SHP77 treated with DMSO at 0.1 percent for 48 hours (cell line): ENCODE measurements around the gene ECT2.
"Not testable (repeated sequence)": the region's sequence is repeated elsewhere in the genome, so short reads cannot be mapped to it uniquely, and the experiment has no call there.

Experiments used
- DNase-seq: peaks from one replicate; lab custom pipeline; 2025; lab: John Stamatoyannopoulos, UW

ECT2 gene

DNA sequence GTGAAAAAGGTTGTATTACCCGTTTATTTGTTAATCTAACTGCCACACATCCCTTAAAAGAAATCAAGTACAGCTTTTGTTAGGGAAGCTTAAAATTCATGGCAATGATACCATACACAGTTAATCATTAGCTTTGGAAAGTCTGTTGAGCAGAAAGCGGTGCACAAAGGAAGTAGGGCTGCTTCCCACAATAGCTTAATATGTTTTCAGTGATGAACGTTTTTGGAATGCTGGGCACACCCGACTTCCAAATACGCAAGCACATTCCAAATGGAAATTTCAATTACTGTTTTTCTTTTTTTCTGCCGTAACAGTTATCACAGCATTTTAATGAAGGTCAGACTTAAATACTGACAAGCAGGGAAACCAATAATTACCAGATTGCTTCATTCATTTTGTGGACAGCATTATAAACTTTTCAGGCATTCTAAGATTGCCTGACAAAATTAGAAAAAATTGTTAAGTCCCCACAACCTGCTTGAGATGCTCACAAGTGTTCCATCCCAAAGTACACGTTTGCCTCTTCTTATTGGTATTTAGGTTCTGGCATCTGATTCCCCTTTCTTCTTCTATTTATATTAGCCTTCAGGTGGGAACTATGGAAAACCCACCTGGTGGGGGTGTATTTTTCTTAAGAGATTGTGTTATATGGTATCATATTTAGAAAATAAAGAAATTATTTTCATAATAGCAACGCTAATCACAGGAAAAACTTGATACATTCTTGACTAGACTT is 1.1 kb upstream of the ECT2 start:
- DNase-seq, result no peak

DNA sequence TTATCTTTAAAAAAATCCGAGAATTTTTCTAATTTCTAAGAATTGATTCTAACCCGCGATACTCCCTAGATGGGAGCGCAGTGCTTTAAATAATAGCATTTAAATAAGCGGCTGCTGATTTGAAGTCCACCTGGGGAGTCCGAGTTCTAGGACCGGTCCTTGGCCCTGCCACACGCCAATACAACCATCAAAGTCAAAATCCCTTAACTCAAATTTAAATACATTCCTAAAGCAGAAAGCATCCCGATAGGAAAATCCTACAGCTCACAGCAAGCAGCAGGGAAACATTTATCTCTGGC is 508 bp upstream of the ECT2 start:
- DNase-seq, result no peak

DNA sequence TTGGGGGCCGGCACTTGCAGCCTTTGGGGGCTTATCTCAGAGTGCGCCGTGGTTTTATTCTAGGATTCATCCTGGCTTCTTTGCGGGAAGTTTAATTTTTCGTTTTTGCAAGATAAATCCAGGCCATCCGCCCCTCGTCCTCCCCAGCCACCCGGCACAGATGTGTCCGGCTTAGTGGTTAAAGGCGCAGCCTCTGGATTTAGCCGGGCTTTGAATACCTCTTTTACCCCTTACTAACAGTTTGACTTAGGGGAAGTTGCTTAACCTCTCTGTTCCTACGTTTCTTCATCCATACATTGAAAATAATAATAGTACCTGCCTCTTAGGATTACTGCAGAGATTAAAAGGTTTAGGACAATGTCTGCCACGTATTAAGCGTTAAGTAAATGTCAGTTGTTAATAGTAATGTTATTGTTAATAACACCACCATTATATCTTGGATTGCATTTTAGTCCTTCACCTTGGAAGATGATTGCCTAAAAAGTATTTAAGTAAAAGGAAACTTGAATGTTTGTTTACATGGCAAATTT is 714 bp downstream of the ECT2 start:
- no peak for DNase-seq

DNA sequence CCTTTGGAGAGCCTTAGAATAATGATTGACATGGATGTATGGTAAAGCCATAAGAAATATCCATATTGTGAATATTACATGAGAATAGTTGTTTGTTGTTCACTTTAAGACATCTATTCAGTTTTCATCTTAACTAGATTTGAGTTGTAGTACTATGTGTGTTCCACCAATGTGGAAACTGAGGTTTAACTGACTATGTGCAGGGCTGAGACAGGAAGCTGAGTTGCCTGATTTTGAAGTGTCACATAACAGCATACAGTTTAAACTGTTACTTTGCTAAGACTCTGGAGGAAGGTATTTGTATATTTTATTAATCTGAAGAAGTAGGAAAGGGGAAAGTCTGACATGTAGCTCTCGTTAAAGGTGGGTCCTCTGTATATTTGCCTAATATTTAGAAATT is 2.1 kb downstream of the ECT2 start:
- DNase-seq, result no peak

DNA sequence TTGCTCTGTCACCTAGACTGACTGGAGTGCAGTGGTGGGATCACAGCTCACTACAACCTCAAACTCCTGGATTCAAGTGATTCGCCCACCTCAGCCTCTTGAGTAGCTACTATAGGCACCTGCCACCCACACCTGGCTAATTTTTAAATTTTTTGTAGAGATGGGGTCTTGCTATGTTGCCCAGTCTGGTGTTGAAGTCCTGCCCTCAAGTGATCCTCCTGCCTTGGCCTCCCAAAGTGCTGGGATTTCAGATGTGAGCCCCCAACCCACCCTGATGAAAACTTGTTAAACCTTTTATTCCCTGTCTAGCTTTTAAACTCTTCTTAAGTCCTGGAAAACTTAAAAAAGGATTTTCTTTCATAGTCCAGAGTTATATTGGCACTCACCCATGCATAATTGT is 2.6 kb downstream of the ECT2 start:
- DNase-seq, result no peak

DNA sequence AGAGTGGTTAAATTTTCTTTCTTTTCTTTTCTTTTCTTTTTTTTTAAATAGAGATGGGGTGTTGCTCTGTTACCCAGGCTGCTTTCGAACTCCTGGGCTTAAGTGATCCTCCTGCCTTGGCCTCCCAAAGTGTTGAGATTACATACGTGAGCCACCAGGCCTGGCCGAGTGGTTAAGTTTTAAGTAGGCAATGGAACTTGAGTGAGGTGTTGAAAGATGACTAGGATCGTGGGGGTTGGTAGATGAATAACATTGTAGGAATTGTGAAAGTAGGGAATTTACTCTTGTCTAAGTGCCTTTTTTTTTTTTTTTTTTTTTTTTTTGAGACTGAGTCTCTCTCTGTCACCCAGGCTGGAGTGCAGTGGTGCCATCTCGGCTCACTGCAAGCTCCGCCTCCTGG is 9.9 kb downstream of the ECT2 start:
- DNase-seq, result not testable (repeated sequence)

DNA sequence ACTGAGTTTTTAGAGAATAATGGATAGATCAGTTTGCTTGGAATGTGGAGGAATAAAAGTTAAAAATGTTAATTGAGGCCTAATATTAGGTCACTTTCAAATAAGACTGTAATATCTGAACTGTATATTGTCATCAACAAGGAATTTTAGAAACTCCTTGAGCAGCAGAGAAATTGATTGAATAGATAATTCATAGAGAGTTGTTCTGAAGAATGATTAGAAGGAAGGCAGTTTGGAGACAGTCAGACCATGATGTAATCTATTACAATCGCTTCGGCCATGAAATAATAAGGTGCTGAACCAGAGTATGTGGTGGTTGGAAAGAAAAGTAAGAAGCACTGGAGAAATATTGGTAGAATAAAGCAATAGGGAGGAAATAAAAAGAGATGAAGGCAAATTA is 15.7 kb downstream of the ECT2 start:
- DNase-seq, result no peak

DNA sequence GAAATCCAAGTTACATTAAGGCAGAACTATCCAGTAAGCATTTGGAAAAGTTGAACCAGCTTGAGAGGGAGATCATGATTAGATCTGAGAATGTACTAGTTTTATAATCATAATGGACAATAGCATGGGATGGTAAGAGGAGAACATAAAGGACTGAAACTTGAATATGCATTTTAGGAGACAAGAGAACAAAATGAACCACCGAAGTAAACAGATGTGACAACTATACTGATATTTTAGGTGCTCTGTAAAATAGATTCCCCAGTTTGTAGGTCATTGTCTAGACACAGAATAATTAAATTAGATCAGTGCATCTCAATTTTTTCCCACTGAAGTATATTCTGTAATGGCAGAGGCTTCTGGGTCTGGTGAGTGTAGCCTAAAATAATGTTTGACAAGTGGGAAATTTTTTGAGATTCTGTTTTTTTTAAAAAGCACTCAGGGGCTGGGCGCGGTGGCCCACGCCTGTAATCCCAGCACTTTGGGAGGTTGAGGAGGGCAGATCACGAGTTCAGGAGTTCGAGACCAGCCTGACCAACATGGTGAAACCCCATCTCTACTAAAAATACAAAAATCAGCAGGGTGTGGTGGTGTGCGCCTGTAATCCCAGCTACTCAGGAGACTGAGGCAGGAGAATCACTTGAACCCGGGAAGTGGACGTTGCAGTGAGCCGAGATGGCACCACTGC is 16.3 kb downstream of the ECT2 start:
- DNase-seq, result no peak

DNA sequence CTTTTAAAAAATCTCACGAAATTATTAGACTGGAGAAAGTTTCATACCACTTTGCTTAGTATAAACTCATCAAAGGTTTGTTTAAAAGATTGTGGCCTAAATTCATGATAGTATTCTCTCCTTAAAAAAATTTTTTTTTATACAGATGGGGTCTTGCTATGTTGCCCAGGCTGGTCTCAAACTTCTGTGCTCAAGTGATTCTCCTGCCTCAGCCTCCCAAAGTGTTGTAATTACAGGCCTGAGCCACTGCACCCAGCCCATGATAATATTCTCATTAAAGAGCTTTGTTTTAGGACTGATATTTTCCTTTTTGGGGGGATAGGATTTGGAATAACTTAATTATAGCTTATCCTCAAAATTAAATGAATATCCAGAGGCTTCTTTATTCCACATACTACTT is 19.9 kb downstream of the ECT2 start:
- no peak for DNase-seq

DNA sequence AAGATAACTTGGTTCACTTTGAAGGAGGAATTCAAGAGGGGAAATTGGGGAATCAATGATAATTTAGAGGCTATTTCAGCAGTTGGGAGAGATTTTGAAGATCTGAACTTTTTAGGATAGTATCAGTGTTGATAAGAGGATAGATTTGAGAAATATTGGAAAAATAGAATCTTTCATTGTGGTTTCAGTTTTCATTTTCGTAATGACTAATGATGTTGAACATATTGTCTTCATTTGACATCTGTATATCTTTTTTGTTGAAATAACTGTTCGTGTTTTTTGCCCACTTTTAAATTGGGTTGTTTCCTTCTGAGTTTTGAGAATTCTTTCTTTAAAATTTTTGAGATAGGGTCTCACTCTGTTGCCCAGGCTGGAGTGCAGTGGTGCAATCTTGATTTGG is 21.1 kb downstream of the ECT2 start:
- DNase-seq, result no peak

DNA sequence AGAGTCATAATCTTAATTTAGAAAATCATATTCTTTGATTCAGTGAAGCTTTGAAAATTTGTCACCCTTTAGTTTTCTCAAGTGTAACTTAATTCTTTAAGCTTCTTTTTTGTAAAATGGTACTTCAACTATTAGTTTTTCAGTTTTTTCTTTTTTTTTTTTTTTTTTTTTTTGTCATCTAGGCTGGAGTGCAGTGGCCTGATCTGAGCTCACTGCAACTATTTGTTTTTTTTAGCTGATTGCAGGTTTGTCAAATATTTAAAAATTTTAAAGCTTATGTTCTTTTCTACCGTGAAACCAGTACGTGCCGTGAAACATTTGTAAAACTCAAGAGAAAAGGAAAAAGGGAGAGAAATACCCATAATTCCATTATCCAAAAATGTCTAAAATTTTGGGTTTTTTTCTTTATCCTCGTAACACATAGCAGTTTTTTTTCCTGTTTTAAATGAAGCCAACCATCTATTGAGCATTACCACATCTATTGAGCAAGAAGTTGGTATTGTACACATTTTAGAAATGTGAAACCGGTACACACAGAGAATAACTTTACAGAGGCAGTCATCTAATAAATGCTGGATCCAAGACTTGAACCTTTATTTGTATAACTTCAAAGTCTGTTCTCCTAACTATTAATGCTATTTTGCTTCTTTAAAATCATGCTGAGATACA is 25.7 kb downstream of the ECT2 start:
- no peak for DNase-seq

DNA sequence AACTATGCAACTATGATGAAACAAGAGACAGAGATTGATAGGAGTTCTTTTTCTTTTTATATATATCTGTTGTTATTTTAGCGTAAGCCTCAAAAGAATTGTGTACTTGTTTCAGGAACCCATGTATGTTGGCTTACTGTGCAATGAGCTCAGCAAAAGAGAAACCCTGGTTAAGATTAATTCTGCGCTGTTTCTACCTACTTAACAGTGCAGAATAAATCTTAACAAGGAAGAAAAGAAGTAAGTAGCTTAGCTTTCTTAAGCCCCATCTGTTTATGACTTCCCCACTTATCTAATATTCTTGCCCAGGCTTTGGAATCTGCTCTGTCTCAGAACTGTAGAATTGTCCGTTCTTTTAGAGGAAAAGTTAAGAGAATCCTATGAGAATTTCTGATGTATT is 27.4 kb downstream of the ECT2 start:
- DNase-seq, result no peak

DNA sequence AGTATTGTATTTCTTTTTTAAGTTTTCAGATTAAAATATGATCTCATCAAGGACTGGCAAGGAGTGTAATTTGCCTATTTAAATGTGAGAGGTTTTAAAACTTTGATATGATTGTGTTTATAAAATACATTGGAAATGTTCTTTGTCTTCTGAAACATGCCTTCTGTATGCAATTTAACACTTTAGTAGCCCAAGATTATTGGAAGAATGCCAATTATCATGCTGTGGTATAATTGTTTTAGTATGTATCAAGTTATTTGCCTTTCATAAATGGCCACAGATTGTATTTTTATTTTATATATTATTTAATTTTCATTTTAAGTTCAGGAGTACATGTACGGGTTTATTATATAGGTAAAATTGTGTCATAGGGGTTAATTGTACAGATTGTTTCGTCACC is 31.7 kb downstream of the ECT2 start:
- DNase-seq, result no peak

DNA sequence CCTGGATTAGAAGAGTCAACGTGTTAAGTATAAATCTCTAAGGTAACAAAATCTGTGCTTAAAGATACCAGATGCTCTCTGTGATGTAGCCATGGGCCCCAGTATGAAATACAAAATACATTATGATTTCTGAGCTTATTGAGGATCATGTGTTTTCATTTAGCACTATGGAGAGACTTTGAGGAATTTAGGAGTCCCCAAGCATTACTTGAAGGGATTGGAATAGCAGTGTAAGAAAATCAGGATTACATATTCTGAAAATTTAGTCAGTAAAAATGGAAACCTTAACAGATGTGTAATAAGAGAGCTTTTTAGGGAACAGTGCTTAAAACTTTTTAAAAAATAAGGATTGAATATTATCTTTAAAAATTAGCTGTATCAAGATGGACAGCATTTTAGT is 35.5 kb downstream of the ECT2 start:
- DNase-seq, result no peak

DNA sequence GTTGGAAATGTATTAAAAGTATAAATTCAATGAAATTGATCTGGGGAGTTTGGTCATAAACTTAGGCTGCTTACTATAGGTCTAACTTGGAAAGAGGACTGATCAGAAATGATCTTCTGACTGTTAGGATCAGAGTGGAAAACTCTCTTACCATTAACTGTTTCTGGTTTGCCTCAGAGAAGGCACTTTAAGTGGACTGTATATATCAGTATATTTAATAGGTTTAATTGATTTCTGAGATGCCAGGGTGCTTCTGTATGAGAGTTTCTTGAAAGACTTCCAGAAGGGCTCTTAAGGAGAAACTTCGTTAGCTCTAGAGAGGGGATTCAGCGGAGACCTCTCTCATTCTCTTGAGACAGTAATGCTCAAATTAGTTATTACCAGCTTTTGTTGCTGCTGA is 36.5 kb downstream of the ECT2 start:
- DNase-seq, result no peak

DNA sequence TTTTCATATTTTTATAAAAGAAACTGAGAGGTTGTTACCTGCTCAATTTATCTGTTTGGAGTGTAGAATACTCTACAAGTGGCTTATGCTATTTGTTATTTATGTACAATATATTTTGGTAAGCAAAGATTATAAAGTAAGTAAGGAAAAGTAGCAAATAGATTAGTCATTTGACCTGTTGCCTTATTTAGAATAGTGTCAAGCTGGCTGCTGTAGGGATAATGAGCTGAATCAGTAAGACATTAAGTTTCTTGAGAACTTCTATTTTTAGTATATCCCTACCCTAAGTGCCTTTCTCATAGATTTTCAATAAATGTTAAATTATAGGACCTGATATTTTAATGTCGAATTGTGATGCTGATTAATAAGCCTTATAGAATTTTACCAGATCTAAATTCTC is 37.2 kb downstream of the ECT2 start:
- DNase-seq, result no peak

DNA sequence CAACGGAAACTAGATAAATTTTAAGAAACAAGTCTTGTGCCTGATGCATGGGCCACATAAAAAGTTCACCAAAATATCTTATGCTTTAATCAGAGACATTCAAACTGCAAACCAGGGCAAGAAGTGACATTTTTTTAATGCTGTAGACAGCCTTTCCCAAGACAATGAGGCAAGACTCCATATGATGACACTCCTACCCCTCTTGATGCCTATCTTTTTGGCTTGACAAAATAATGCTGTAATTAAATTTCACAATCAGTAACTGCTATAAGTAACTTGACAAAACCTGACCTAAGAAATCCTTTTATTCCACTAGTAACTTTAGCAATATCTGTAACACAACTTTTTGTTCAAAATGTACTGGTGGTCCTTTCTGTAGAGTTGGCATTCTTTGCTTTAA is 48.7 kb downstream of the ECT2 start:
- no peak for DNase-seq

DNA sequence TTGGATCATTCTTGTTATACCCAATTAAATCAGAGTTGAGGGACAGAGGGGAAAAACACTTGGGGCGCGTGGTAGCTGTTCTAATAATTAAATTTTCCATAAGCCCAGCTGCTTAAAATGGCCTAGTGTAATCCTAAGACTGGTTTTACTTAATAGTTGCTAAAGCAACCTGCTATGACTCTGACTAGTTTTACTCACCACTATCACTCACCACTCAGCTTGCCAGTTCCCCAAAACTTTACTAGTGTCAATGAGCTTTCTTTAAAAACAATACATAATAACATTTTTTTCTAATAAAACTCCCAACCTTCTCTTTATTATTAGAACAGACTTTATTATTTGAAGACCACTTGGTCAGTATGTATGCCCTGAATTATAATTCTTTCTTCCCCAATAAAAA is 49.6 kb downstream of the ECT2 start:
- no peak for DNase-seq

DNA sequence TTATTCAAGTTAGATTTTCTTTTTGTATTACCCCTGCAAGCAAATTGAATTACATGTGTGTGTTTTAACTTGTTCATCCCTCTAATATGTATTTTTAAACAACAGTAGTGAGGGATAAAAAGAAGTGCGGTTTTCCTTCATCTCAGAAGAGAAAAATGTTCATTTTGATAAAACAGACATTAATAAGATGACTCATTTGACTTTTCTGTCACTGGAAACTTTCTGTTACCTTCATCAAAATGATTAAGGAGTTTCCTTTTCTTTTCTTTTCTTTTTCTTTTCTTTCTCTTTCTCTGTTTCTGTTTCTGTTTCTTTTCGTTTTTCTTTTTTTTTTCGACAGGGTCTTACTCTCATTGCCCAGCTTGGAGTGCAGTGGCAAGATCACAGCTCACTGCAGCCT is 53.0 kb downstream of the ECT2 start:
- DNase-seq, result no peak

DNA sequence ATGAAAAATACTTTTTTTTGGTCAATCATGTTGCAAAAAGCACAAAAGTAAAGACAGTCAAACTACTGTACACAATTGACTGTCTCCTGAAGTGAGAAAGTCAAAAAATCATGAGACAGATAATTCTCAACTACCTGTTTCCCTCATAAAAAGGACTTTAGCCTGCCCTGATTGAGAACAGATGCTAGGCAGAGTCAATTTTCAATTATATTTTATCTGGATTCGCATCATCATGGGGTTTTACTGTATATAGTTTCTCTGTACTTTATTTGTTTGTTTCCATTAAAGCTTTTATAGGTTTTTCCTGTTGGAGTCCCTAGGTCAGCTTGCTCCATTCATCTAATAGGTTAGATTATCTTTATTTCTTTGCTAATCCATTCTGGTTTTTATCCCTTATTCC is 53.8 kb downstream of the ECT2 start:
- no peak for DNase-seq

DNA sequence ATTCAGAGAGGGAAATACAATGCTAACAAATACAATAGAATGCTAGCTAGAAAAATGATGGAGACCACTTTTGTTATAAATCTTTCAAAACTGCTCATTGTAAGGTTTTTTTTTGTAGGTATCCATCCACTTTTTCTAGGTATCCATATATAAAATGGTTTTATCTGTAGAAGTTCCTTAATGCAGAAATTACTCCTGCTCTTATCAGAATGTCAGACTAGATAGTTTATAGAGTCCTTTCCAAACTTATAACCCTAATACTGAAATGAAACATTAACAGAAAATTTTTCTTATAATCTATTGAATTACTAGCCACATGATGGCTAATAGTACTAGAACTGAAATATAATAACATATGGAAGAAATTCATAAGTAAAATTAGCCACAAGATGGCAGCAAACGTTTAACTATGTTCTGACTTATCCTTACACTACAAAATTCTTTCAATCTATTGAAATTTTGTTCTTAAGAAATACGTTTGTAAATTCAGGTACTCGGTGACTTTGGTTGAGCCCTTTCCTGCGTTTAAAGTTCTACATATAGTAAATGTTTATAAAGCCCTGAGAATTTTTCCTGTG is 58.5 kb downstream of the ECT2 start:
- peak; percentile 3 for DNase-seq

DNA sequence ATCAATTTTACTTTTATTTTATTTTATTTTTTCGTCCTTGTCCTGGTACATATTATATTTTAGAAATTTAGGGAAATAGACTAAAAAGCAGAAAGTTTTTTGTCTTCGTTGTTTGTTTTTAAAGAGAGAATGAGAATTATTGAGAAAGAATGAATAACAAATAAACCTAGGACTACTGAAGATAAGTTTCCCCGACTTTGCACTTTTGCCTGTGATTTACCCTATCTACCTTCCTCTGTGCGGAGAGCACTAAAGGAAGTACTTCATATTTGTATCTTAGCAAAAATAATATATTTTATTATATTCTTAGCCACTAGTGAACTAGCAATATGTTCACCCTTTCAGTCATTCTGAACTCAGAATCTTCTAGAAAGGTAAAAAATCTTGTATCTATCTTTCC is 60.6 kb downstream of the ECT2 start:
- DNase-seq, result no peak

DNA sequence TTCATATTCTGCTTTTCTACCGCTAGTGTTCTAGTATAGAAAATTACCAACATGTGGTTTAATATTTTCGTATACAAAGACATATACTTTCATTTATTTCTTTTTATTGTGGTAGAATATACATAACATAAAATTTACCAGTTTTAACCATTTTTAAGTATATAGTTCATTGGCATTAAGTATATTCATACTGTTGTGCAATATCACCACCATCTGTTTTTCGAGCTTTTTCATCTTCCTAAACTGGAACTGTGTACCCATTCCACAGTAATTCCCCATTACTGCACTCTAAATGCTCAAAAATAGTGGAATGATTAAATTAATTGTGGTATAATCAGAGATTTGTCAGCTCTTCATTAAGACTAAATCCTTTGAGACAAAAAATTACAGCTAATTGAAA is 62.9 kb downstream of the ECT2 start:
- DNase-seq, result no peak
